ENCODE results near the gene PTMA. TPM values are rescaled to one million over a fixed set of nuclear protein-coding genes. Genes with fewer than 3 reads are reported as not detected.

The PTMA gene
- polyA plus RNA-seq, 1 donor from 2014 or later, result 2,091 TPM

GRCh38 chr2:231679908-231680284, 28.4 kb upstream of the PTMA start:
- Histone ChIP-seq H3K9me2 (ENCODE audit: insufficient read depth, low read length) (no peaks in the 10 kb centered on the region), H3K36me3 (ENCODE audit: insufficient read depth, low read length) (no peaks in the 10 kb centered on the region), H4K20me1 (ENCODE audit: insufficient read depth) (no peaks in the 10 kb centered on the region), H3K27ac (ENCODE audit: low read length) (no peak overlapping the region), H3K27me3 (ENCODE audit: insufficient read depth, low read depth, low read length) (peaks cover 3% of the 10 kb centered on the region), H3K4me2 (ENCODE audit: low read length) (no peak overlapping the region), H3K9me3 (ENCODE audit: low read length) (no peaks in the 10 kb centered on the region), H3F3A (ENCODE audit: insufficient read depth, low read length, poor library complexity, severe bottlenecking) (no peaks in the 10 kb centered on the region), H3K4me3 (ENCODE audit: low read length) (no peak overlapping the region), H3K79me2 (replicated peaks; ENCODE audit: insufficient read depth, low read length) (no peaks in the 10 kb centered on the region), H3K9ac (ENCODE audit: low read length) (no peak overlapping the region), H2AFZ (ENCODE audit: low read depth, low read length) (no peak overlapping the region)
- no peak for TF ChIP-seq REST (IDR thresholded peaks at IDR 0.05; ENCODE audit: borderline replicate concordance)
- TF ChIP-seq TAF1 (IDR thresholded peaks at IDR 0.05; ENCODE audit: low read depth), result no peak
- no peak for TF ChIP-seq MXI1 (conservative IDR thresholded peaks at IDR 0.05; ENCODE audit: poor library complexity, severe bottlenecking)
- no peak for TF ChIP-seq SMC3 (conservative IDR thresholded peaks at IDR 0.05; ENCODE audit: poor library complexity)
- no peak for TF ChIP-seq RAD21 (conservative IDR thresholded peaks at IDR 0.05)
- no peak for TF ChIP-seq CTCF (IDR thresholded peaks at IDR 0.05; ENCODE audit: poor library complexity, severe bottlenecking)
- no peak for TF ChIP-seq POLR2AphosphoS5 (IDR thresholded peaks at IDR 0.05)
- TF ChIP-seq EP300 (conservative IDR thresholded peaks at IDR 0.05; ENCODE audit: poor library complexity, severe bottlenecking), result no peak
- TF ChIP-seq EZH2 (IDR thresholded peaks at IDR 0.05; ENCODE audit: borderline replicate concordance, insufficient read depth, low read length, poor library complexity, severe bottlenecking), result no peak

- no peak overlapping the region for H3K4me2 ChIP-seq (ENCODE audit: low read length)
Measured at GRCh38 chr2:231680285-231680991, 27.9 kb upstream of the PTMA start.

More at GRCh38 chr2:231680285-231680991, 27.9 kb upstream of the PTMA start:
- Histone ChIP-seq H3F3A (ENCODE audit: insufficient read depth, low read length, poor library complexity, severe bottlenecking) (no peaks in the 10 kb centered on the region), H3K9me3 (ENCODE audit: low read length) (no peaks in the 10 kb centered on the region), H3K79me2 (replicated peaks; ENCODE audit: insufficient read depth, low read length) (no peaks in the 10 kb centered on the region), H4K20me1 (ENCODE audit: insufficient read depth) (no peaks in the 10 kb centered on the region), H3K4me3 (ENCODE audit: low read length) (no peak overlapping the region), H3K9ac (ENCODE audit: low read length) (no peak overlapping the region), H3K27ac (ENCODE audit: low read length) (no peak overlapping the region), H3K27me3 (ENCODE audit: insufficient read depth, low read depth, low read length) (peaks cover 3% of the 10 kb centered on the region), H3K9me2 (ENCODE audit: insufficient read depth, low read length) (no peaks in the 10 kb centered on the region), H3K36me3 (ENCODE audit: insufficient read depth, low read length) (no peaks in the 10 kb centered on the region), H2AFZ (ENCODE audit: low read depth, low read length) (no peak overlapping the region)
- TF ChIP-seq REST (IDR thresholded peaks at IDR 0.05; ENCODE audit: borderline replicate concordance) (no peak), CTCF (IDR thresholded peaks at IDR 0.05; ENCODE audit: poor library complexity, severe bottlenecking) (no peak), EZH2 (IDR thresholded peaks at IDR 0.05; ENCODE audit: borderline replicate concordance, insufficient read depth, low read length, poor library complexity, severe bottlenecking) (no peak), EP300 (conservative IDR thresholded peaks at IDR 0.05; ENCODE audit: poor library complexity, severe bottlenecking) (no peak), RAD21 (conservative IDR thresholded peaks at IDR 0.05) (no peak), SMC3 (conservative IDR thresholded peaks at IDR 0.05; ENCODE audit: poor library complexity) (no peak), TAF1 (IDR thresholded peaks at IDR 0.05; ENCODE audit: low read depth) (no peak), MXI1 (conservative IDR thresholded peaks at IDR 0.05; ENCODE audit: poor library complexity, severe bottlenecking) (no peak)

Data from neural cell (in vitro differentiated cells).